Epithelial cell of proximal tubule (primary cell): ENCODE data around the gene ANKRD2. TPM values are rescaled to one million over a fixed set of nuclear protein-coding genes. Genes with fewer than 3 reads are reported as not detected.

Experiments
- DNase-seq: peaks from one replicate; pipeline ENCODE4 v3.0.0-alpha.2; 2011; ENCODE audit warnings: low read depth
- H3K4me3 ChIP-seq: 2 replicates; pipeline ENCODE4 v1.5.1; 2011; ENCODE audit warnings: low read depth, mild to moderate bottlenecking, low read length
- total RNA-seq: library from RNA; depleted of rRNA; stranded (reverse); fragments of >200 nt; gene quantifications from 2 replicates; pipeline ENCODE4 v1.2.3, GENCODE V29; 2015
- TF ChIP-seq, protein P1 (sequence below): conservative IDR thresholded peaks from 2 replicates; pipeline ENCODE4 v1.5.1; 2012; ENCODE audit warnings: low read depth, mild to moderate bottlenecking, low read length

The ANKRD2 gene
- total RNA-seq, 1 donor from 2014 or later = 6.8 TPM

DNA sequence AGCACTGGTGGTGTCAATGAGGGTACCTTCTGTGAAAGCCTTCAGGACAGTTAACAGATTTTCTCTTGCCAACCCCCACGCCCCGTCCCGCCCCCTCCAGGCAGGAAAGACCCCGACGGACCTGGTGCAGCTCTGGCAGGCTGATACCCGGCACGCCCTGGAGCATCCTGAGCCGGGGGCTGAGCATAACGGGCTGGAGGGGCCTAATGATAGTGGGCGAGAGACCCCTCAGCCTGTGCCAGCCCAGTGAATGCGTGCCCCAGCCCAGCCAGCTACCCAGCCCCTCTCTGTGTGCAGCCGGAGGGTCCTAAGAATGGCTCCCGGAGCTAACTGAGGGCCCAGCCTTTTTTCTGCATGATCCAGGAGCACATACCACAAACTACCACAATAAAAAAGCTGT lies 10.9 kb downstream of the ANKRD2 start:
- no peak for DNase-seq
- TF ChIP-seq, protein P1, sequence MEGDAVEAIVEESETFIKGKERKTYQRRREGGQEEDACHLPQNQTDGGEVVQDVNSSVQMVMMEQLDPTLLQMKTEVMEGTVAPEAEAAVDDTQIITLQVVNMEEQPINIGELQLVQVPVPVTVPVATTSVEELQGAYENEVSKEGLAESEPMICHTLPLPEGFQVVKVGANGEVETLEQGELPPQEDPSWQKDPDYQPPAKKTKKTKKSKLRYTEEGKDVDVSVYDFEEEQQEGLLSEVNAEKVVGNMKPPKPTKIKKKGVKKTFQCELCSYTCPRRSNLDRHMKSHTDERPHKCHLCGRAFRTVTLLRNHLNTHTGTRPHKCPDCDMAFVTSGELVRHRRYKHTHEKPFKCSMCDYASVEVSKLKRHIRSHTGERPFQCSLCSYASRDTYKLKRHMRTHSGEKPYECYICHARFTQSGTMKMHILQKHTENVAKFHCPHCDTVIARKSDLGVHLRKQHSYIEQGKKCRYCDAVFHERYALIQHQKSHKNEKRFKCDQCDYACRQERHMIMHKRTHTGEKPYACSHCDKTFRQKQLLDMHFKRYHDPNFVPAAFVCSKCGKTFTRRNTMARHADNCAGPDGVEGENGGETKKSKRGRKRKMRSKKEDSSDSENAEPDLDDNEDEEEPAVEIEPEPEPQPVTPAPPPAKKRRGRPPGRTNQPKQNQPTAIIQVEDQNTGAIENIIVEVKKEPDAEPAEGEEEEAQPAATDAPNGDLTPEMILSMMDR = no peak
- no peak overlapping the region for H3K4me3 ChIP-seq

DNA sequence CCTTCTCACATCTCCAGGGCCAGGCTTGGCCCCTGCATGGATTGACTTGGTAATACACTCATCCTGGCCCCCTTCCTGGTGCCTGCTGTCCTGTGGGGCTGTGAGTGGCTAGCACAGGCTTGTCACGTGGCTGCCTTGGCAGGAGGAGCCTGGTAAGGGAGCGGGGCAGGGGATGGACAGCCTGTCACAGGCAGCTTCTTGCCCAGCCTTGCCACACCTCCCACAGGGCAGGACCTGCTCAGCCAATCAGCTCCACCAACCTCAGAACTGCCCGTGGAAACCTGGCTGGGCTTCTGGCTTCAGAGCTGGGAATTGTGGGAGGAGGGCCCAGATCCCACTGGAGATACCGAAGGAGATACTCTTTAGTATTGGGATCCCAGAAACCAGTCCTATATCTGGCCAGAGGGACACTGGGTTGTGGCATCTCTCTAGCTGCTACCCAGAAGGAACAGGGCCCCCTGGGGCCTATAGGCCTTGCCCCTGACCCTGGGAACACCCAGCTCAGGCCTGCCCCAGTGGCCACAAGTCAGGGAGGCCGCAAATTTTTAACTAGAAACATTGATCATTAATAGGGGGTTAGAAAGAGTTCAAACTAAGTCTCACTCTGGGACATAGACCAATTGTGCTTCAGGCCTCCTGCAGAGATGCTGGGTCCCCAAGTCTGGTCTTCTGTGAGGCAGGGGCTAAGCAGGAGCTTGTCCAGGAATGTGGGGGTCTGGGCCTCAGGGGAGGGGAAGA lies 11.7 kb downstream of the ANKRD2 start, which contains the start of gene HOGA1:
HOGA1 (plus strand) TSS at position 330 of the 738 bp plus-strand sequence; CDS start at position 645, 315 bp downstream.
- TF ChIP-seq, protein P1 = no peak
- H3K4me3 ChIP-seq = peak within 1 kb of the TSS; percentile 57
- DNase-seq = peak; percentile 87

DNA sequence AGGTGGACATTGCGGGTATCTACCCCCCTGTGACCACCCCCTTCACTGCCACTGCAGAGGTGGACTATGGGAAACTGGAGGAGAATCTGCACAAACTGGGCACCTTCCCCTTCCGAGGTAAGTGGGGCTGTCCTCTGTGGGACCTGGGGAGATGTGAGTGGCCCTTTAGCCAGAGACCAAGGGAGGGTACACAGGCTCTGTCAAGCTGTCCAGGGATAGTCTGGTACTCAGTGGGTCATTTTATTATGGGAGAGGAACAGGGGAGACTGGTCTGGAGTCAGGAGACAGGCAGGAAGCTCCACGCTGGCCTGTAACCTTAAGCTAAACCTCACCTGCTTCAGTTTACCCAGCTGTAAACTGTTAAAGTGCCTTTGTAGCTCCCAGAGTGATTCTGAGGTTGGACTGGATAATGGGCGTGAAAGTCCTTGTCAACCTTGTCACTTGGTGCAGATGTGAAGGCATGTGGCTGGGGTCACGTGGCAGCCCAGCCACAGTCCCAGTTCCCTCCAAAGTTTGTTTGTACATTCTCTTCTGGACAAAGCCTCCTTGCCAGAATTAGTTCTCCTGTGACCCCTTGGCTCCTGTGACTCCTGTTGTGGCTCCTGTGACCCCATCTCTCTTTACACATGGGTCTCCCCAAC lies 12.3 kb downstream of the ANKRD2 start:
- DNase-seq = no peak
- TF ChIP-seq, protein P1 = no peak
- peak overlapping the region; percentile 57 for H3K4me3 ChIP-seq

DNA sequence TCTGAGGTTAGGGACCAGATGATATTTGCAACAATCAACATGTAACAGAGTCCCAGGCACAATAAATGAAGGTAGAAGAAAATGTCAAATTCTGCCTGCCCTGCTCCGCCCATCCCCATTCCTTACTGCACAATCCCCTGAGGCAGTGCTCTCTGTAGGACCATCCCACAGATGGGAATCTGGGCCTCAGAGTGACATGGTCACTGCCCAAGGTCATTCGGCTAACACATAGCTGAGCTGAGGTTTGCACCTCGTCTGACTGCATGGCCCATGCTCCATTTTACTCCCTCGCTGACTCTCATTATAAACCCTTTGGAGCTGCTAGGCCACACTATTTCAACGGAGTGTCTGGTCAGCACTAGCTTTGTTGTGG lies 12.8 kb downstream of the ANKRD2 start:
- TF ChIP-seq, protein P1 = no peak
- peak overlapping the region; percentile 57 for H3K4me3 ChIP-seq
- DNase-seq = no peak

DNA sequence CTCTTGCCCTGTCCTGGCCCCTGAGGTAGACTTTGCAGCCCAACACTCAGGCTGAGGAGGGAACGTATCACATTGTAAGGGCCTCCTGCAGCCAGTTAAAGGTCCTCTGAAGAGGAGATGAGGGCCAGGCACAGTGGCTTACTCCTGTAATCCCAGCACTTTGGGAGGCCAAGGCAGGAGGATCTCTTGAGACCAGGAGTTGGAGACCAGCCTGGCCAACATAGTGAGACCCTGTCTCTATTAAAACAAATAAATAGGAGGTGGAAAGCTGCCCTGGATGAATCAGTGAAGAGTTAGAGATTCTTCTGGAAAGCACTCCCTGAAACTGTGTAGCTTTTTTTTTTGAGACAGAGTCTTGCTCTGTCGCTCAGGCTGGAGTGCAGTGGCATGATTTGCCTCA lies 14.6 kb downstream of the ANKRD2 start:
- peak overlapping the region; percentile 2 for H3K4me3 ChIP-seq
- DNase-seq = no peak
- TF ChIP-seq, protein P1 = no peak

DNA sequence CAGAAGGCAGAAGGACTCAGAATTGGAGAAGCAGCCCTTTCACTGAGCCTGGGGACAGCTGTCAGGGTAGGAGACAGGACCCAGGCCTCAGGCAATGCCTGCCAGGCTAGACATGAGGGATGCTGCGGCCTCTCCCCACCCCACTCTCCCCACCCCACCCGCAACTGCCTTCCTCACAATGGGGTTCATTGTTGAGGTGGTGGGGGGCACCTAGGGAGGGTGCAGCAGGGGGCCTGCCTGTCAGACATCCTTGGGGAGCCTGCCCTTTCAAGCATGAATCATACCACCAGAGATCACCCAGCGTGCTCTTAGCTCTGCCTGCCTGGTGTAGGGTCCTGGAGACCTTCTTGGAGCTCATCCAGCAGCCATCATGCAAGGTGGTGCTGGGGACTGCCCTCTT lies 16.9 kb downstream of the ANKRD2 start, which contains the start of gene C10orf62:
C10orf62 (plus strand) TSS at position 243 of the 400 bp plus-strand sequence. CDS start 177 bp downstream, outside the sequence.
- H3K4me3 ChIP-seq = no peak within 1 kb of the TSS
- TF ChIP-seq, protein P1 = no peak
- no peak for DNase-seq
